ENCODE data around the gene ANTXR1.

ANTXR1 gene

DNA sequence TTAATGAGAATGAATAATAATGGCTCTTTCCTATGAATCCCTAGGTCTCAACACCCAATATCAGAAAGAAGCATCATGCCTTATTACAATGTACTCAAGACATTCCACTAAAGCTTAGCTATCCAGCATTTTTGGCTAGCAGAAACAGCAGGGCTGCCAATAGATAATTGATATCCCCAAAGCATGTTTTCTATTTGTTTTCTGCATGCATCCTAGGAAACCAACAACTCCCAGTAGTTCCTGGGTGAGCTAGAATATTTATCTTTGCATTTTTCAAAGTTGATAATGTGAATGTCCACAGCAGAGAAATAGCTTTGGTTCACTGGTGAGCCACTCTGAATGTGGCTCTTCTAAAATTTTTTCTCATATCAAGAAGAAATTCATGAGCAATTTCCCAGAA is 5.8 kb upstream of the ANTXR1 start:
- DNase-seq: no peak

DNA sequence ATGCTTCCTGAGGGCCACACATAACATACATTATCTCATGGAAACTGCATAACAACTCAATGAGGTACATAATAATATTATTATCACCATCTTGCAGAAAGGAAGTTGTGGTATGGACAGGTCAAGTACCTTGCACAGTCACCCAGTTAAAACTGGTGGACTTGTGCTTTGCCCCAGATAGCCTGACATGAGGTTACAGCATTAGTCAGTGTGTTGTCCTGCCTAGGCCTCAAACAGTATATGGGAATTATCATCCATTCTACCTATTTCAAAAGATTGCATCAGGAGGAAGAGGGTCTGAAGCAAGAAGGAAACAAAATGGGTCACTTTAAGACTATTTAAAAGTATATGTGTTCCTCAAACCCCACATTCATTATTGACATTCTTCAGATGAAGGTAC is 5.4 kb upstream of the ANTXR1 start:
- DNase-seq: no peak

DNA sequence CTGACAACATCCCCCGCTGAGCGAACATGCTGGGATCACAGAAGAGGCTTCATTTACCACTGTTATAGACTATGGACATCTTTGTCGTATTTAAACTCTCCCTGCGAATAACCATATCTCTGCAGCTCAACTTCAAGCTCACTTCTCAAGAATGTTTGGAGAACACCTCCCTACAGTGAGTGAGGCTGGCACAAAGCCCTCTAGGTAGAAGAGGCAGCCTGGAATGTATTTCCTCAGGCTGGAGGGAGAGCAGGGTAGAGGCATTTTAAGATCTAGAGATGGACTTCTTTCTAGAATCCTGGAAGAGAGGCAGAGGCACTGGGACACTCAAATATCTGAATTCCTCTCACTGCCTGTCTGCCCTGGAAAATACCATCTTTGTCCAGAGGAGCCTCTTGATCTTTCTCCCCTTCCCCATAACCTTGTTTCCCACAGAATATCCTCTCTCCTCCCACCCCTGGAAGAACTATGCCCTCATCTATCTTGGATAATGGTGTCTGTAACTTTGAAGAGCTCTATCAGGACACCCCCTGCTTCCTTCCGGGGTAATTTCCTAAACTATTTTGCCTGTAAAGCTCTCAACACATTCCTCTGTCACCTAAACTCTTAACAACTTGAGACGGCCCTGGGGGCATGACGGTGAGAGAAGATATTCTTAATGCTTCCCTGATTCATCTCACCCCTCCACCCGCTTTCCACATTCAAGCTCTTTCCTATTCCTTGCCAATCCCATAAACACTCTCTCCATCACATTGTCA is 2.4 kb upstream of the ANTXR1 start:
- DNase-seq: no peak

DNA sequence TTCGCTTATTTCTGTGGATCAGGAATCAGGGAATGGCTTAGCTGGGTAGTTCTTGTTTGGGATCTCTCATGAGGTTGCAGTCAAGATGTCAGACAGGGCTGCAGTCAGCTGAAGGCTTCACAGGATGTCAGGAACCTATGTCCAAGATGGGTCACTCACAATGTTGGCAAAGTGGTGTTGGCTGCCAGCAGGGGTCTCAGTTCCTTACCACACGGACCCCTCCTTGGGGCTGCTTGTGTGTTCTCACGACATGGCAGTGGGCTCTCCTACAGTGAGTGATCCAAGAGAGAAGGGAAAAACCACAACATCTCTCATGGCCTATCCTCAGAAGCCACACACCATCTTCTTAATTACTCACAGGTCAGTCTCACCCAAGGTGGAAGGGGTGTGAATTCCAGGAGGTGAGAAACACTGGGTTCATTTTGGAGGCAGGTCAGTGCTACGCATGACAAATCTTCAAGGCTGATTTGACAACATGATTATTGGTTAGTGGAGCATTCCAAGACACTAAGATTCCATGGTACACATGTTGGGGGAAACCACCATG is 1.3 kb upstream of the ANTXR1 start:
- DNase-seq: no peak

DNA sequence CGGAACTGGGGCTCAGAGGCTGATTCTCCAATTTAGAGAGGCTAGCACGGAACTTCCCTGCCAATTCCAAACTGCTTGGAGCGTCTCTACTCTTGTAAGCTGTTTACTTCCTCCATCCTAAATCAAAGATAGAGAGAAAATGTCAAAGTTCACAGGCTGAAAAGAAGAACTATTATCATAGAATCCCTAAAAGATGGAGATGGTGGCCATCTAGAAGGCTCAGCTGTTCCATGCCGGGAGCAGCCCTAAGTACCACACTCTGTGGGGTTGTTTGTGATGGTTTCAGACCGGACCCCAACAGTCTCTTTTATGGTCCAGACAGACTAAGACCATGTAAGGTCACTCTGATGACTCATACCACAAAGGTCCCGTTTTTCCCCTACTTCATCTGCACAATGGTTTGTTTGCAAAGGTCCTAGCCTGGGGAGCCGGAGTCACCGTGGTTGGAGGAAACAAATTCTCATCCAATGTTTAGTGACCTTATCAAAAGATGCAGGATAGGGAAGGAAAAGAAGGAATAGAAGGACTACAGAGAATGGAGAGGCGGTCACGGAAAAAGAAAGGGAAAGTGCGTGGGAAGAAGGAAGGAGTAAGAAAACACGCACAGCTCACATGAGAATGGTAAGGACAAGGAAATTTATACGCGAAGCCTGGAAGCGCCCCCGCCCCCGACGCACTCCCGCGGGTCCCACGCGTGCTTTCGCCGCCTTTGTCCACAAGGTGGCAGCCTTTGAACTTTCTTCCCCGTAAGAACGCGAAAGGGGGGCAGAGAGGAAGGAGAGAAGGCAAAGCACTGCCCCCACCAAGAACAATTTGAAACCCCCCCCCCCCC is 453 bp upstream of the ANTXR1 start:
- DNase-seq: peak; percentile 68

DNA sequence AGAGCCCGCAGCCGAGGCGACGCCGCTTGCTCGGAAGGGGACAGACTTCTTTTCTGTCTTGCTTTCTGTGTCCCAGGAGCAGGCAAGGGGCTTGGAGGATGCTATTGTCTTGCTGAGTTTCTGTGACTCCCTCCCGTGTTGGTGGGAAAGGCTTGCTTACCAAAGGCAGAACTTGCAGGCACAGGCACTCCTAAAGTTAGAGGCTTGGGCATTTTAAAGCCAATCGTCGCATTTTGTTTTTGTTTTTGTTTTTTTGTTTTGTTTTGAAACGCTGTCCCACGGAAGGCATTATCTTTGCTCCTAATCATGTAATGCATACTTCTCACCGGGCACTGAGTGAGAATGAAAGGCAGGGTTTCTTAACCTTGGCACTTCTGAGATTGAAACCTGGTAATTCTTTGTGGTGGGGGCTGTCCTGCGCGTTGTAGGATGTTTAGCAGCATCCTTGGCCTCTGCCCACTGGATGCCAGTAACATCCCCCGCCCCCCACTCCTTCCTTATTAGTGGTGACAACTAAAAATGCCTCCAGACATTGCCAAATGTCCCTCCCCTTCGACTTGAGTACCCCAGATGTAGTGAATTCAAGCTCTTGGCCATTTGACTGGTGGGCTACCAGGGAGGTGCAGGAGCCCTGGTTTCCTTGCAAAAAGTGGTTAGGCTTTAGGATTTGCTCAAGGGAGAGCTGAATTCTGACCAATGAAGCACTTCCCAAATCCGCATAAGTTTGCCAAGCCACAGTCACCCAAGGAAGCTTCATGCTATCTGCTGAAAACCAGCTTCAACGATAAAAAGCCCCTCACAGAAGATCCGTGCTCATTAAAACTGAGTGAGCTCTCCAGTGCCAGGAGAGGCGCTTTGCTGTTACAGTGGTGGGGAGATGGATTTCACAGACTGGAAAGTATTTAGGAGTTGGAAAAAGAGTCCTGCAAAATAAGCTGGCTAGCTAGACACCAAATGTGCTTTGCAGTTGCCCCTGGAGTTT is 1.2 kb downstream of the ANTXR1 start:
- DNase-seq: no peak

DNA sequence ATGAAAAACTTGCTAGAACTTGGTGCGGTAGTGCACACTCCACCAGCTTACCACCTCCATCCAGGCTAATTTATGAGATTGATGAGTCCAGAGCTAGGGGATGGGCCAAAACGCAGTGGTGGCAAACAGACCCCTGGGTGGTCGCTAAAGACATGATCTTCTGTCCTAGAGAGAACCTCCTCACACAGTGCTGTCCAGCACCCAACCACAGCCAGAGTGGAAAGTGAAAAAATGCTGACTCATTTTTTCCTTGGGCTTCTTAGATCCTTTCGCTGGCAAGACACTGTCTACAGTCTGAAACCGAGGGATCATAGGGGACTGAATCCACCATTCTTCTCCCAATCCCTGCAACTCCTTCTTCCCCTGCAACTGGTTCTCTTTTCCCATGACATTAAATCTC is 4.1 kb downstream of the ANTXR1 start:
- DNase-seq: no peak

DNA sequence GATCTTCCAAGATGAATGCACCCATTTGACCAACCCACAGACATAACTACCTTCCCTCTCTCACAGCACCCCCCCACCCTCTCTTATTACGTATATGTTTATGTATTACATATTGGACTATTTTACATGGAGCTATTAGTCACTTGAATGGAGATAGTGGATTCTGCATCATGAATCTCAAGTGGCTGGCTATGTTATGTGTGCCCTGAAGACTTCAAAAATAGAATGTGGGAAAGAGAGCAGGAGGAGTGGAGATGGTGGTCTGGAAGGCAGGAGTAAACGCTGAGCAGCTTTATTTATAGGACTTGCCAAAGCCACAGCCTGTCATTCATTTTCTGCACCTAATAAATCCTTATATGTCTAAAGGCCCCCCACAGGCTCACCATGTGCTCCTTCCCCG is 4.9 kb downstream of the ANTXR1 start:
- DNase-seq: no peak

DNA sequence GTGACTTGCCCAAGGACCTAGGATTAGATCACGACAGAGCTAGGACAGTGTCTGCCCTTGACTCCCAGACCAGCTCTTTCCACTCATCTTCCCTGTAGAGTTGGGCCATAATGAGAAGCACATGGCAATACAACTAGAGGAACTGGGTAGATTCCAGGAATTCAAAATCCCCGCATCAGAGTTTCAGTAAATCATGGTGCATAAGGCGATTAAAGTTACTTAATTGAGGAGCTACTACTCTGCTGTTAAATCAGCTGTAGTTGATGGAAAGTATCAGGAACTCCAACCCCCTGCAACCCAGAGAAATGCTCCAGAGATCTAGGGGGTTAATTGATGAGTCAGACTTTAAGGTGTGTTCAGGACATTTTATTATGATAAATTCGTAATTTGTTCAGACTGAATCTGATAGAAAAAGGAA is 5.7 kb downstream of the ANTXR1 start:
- no peak for DNase-seq

DNA sequence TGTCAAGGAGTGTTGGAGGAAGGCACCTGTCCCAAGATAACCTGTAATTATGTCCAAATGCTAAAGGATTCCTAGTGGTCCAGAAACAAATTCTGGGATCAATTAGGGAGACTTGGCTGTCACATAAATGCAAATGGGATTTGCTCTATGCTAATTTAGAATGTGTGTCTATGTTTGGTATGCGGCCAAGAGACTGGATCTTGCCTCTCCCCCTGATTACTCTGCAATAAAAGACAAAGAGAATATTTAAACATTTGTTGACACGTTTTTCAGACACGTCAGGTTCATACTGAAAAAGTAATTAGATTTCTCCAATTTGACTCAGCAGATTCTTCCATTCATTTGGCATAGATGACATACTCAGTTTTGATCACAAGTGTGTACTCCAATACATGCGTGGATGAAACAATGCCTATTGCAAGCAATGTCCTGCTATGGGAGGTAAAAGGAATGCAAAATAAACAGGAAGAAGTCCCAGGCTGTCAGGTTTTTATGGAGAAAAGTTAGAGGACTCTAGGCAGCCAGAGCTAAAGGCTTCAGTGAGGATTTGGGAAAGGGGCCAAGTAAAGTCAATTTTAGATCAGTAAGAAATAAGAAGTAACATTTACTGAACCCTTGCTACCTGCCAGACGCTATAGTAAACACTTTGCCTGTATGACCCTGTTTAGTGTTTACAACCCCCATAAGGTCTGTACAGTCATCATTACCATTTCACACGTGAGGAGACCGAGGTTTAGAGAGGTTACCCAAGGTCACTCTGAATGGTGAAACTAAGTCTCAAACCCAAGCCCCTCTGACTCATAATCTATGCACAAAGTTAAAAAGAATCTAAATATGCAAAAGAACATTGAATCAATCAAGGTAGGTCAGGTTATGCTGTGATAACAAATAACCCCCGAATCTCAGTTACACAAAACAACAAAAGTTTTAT is 7.8 kb downstream of the ANTXR1 start:
- DNase-seq: no peak

DNA sequence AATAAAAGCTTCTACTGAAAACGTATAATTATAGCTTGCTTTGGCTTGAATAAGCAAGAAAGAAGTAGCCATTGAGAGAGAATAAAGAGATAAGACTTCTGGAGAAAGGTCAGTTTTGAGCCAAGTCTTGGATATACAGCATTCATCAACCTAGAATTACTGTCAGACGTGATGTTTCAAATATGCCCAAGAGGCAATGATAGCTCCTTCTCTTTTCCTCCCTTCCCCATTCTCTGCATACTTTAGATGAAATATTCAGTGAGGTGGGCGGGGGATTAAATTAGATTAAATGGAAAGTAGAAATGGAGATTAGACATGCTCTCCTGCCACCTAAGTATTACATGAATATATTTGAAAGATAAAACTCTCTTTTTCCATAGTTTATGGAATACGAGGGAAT is 8.7 kb downstream of the ANTXR1 start:
- DNase-seq: no peak

DNA sequence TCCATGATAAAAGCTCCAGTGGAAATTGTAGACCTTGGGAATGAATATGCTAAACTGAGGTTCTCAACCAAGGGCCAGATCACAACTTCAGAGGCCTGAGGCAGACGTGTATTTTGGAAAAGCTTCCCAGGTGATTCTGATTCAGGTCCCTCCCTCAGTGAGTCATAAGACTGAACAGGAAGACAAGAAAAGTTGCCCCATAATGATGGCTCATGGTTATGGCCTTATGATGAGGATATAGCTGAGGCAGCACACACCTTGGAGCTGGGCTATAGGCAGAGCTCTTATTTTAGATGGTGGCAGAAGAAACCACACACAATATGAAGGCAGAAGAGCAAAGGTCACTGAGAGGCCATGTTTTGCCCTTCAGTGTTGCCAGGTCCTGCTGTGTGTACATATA is 9.6 kb downstream of the ANTXR1 start:
- DNase-seq: no peak

DNA sequence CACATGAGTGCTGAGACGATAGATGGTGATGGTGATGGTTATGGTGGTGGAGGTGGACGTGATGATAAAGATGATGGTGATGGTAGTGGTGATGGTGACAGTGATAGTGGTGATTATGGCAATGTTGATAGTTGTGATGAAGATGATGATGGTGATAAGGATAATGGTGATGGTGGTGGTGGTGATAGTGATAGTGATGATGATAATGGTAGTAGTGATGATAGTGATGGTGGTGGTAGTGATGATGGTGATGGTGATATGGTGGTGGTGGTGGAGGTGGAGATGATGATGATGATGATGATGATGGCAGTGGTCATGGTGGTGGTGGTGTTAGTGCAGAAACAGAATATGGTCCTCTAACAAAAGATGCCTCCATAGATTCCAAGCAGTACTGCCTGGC is 10.3 kb downstream of the ANTXR1 start:
- DNase-seq: no peak

DNA sequence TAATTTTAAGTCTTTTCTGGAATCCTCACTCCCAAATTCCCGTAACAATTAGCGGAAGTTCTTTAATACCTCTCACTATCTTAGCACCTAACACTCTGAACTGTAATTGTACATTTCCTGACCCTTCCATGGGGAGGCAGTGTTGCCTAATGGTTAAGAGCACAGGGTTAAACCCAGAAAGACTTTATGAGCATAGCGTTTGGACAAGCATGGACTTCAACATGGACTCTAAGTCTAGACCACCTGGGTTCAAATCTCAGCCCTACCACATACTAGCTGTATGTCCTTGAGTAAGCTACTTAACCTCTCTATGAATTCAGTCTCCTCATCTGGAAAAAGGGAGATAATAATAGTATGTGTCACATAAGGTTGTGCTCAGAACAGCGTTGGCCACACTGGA is 13.0 kb downstream of the ANTXR1 start:
- DNase-seq: no peak

DNA sequence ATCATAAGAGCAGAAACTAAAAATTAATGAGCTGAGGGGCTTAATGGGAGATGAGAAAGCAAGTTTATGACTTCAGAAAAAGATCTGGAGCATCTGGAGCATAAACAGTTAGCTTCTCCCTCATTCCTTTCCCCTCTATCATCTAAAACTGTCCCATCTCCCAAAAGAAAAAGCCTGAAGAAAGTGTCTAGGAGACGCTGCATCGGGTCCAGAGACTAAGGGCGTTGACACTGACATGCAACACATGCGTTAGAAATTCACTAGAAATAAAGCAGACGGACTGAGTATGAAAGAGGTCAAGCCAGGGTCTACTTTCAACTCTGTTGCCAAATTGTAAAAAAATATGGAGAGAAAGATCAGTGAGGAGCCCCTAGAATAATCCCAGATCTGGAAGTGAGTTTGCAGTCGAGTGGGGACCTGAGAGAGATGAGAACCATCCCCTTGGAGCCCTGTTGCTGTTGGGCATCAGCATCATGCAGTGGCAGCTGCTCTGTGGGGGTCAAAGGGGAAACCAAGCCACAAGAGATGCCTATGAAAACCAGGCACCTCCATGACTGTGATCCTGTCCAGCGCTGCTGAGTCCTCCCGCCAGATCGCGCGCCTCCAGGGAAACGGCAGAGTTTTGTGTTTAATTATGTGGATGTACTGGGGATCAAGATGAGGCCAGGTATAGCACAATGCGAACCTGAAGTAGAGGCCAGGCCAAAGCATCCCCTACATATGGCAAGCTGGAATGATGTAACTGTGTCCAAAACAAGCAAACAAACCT is 13.9 kb downstream of the ANTXR1 start:
- no peak for DNase-seq

DNA sequence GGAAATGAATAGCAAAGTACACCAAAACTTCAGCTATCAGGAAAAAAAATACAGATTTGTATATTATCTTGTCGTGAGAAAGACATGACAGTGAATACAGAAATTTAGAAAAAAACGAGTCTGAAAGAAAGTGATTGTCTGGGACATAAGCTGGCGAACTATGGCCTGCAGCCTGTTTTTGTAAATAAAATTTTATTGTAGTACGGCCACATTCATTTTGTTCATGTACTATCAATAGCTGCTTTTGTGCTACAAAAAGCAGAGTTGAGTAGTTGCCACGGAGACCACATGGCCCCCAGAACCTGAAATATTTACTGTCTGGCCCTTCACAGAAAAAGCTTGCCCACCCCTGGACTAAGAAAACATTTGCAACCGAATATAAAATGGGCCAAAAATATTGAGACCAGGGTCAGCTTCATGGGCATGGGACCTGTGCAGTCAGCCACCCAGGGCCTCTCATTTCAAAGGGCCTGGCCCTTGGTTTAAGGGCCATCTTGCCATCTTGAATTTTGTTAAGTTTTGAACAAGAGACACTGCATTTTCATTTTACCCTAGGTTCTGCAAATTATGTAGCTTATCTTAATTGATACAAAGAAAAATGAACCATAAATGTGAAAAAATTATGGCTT is 17.9 kb downstream of the ANTXR1 start:
- DNase-seq: no peak

DNA sequence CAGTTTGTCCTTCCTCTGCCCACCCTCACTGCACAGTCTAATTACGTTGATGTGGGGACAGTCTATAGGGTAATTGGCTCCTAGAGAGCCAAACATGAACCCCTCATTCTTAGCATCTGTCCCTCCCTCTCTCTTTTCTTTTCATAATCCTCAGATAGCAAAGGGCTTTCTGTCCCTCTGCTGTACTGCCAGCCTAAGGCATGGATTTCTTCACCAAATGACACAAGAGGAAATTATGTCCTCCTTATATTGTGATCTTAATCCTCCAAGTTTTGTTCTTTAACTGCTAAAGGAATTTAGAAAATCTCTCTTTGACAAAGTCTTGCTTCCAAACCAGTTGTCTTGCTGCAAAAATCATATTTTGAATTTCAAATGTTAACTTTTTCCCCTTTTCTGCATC is 18.5 kb downstream of the ANTXR1 start:
- DNase-seq: no peak

DNA sequence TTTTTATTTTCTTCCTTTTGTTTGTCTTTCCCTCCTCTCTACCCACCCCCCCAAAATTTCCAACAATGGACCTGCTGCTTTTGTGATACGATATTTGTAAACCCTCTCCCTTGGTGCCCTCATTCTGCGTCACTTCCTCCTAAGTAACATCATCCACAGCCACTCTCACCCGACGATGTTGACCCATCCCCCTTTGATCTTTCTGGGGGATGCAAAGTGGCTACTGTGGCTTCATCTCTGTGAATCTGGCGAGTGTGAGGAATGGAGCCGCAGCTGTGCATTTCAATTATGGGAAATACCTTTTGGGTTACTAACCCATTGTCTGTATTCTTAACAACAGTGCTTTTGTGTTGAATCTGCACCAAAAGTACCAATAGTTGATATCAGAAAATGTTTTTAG is 19.4 kb downstream of the ANTXR1 start:
- DNase-seq: no peak

DNA sequence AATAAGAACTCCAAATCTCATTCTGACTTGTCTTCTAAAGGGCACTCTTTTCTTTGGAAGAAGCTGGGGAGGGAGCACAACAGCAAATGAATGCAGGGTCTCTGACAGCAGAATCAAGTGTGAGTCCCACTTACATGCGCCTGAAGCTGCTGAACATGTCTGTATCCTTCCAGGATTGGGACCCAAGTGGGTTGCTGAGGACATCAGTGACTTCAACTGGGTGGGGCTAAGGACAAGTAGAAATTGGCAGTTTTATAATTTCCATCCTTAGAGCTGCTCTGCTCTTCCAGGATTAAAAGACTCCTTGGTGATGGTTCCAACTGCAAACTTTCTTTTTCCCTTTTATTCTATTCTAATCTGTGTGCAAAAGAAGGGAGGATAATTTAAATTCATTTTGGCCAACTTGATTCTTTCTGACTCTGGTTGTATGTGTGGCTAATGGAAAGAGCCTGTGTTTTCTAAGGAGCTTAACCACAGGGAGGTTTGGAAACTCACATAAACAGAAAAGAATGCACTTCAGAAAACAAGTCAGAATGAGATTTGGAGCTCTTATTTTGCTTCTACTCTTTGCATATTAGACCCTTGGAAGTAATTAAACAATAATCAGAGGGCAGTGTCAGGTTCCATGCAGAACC is 20.6 kb downstream of the ANTXR1 start:
- no peak for DNase-seq

DNA sequence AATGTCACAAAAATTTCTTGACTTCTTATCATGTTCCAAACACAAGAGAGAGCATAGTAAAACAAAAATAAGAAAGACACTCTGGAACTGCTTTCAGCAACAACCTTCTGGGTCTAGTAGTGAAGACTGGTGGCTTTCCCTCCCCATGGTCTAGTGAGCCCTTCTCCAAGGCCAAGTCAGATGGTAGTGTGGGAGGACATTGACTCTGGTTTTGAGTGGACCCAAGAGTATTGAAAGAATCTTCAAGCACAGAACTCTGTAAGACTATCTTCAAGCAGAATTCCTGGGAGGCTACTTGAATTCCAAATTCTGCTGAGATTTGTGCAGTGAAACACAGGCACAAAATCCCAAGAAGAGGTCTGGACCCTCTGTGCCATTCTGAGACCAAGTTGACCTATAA is 21.1 kb downstream of the ANTXR1 start:
- no peak for DNase-seq

Data from activated CD8-positive, alpha-beta memory T cell treated with anti-CD3 and anti-CD28 coated beads, Interleukin-2, amount 50 U/mL, for 48 hours (primary cell).